ENCODE measurements around the gene SLAIN2.

The SLAIN2 gene

DNA sequence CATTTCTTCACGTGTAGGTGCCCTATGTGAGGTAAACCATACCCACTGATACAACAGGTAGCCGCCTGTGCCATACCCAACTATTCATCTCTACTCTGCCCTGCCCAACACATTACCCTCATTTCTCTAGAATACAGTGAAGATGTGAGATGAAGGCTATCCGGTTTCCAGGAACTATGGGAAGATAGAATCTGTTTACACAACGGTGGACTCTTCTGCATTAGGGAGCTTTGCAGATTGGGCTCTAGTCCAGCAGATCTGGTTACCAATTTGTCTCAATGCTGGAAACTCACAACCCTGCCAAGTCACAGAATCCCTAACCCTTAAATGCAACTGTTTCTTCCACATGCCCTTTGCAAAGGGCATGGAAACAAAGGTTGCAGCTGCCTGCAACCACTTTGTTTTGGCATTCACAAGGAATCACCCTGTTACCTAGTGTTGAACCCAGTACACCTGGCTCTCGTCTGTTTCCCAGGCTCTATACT, 6.4 kb upstream of the SLAIN2 start:
- DNase-seq = no peak

DNA sequence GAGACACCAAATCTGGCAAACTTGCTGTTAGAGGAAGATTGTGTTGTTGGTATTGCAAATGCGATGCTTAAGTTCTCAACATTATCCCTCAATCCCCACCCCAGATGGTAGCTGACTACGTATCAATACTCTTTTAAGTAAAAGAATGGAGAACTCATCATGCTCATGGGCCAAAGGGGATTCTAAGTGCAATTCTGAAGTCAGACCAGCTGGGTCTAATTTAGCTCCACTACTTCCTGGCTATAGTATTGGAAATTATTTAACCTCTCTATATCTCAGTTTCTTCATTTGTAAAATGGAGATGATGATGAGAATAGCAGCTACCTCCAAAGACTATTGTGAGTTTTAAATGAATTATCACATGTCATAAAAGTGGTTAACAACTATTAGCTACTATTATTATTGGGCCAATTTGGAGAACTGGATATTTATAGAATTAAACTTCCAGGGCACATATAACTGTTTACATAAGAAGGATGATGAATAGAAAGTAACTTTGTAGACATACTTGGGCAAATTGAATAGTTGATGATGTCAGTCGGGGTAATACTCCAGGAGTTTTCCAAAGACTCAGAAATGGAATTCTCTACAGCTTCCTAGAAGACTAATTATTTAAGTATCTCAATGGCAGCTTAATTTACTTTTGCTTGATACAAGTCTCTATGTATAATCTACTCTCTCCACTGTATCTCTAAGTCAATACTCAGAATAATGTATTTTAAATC, 5.0 kb upstream of the SLAIN2 start:
- no peak for DNase-seq

DNA sequence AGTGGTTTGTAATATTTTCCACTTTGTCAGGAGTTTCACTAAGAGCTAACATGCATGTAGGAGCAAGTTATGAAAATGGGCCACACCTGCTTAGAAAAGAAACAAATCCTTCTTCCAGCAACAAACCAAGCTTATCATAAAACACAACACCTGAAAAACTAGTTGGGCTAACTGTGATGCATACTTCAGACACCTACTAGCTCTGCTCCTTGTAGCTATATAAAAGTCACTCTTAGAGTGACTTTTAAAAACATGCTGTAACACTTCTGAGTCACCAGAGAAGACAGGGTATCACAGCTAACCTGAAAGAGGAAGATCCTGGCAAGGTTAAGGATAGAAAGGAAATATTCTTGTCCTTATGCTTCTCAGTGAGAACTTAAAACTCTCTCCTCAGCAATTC, 3.6 kb upstream of the SLAIN2 start:
- DNase-seq = peak; percentile 33

- no peak for DNase-seq
Observed at GRCh38 chr4:48339642-48340041, 1.7 kb upstream of the SLAIN2 start.

DNA sequence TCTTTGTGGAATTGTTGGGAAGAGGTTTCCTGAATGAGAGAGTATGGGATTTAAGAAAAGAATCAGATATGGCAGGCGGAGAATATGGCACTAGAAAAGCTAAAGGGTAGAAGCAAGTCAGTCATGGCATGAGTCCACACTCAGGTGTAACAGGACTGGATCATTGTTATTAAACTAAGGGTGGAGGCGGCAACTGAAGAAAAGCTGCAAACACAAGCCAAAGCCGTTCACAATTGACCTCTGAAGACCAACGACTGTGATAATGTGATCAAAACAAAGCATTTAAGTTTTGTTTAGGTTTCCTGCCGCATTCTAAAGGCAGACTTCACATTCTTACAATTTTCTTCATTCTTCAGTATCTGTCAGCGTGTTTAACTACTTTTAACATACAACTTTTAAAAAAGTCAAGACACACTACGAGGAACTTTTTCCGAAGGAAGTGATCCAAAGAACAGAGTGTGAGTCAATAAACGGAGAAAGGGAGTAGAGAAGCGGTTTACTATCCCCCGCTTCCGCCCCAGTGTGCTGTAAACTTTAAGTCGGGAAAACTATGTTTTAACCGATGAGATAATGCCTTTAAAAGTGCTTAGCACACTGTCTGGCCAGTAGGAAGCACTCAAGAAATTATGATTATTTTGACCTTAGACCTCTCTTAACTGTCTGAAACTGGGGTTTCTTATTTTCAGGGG, 909 bp upstream of the SLAIN2 start:
- peak; percentile 84 for DNase-seq

DNA sequence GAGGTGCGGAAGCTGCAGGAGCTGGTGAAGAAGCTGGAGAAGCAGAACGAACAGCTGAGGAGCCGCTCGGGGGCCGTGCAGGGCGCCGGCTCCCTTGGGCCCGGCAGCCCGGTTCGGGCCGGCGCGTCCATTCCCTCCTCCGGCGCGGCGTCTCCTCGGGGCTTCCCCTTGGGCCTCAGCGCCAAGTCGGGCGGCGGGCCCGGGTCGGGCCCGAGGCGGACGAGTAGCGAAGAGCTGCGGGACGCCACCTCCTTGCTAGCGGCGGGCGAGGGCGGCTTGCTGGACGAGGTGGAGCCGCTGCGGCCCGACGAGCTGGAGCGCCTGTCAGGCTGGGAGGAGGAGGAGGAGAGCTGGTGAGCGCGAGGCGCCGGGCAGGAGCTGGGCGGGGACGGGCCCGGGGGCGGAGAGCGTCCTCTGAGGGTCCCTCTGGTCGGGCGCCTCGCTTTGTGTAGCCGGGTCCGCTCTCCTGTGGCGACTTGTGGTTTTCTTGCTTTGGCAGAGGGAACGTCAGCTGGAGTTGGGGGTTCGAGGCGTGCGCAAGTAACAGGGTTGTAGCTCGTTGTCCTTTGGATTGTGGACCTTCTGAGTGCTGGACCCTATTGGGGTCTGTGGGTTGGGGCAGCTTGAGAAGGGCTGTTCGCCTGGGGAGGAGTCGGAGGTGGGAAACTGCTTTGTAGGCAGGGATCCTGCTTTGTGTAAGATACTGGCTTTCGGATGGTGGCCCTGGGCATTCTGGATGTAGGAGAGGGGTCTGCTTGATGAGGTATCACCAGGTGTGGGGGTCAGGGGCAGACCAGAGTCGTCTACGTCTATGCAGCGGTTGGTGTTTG, 662 bp downstream of the SLAIN2 start:
- peak; percentile 51 for DNase-seq

GRCh38 chr4:48342606-48342880, 1.2 kb downstream of the SLAIN2 start:
- no peak for DNase-seq

DNA sequence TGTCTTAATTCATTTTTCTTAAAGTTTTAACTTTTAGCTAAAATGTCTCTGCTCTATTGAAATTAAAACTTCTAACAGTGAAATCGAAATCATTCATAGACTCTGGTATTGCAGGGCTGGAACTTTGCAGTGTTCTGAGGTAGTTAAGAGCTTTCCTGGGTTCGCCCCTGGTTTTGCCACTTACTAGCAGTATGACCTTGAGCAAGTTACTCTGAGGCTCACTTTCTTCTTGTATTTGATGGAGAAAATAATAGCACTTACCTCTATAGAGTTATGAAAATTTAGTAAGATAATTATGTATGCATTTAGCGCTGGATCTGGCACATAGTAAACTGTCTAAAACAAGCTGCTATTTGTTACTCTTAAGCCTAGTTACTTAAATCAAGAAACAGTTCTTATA, 1.7 kb downstream of the SLAIN2 start:
- DNase-seq = no peak

DNA sequence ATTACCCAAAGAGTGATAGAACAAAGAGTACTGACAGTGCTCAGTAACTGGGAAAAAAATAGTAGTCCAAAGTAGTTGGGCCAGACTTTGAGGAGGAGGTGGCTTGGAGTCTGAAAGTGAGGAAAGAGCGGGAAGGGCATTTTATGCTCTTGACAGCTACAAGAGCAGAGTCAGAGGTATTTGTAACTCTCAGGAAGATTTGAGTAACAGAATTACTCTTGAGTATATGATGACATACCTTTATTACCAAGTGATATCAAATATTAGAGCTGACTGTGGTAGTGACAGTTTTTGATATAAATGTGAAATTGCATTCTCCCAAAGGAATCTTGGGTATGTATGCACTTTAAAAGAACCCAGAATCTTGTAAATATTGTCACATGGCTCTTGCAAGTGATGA, 2.2 kb downstream of the SLAIN2 start:
- DNase-seq = peak; percentile 37

DNA sequence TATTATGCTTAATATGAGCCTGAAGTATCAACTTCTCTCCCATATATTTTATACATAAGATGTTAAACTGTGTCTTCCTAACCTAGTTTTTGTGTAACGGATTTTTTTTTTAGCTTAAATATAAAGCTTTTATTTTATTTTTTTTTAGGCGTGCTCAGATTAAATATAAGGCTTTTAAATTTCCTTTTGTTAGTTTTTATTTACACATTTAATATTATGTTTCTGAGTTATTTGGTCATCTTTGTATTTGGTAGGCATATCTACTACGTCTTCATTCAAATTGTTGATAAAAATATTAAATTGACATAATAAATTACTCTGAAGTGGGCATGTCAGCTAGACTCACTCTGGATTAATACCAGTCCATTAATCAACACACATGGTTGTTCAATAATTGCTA, 4.2 kb downstream of the SLAIN2 start:
- no peak for DNase-seq

- DNase-seq = no peak
Observed at GRCh38 chr4:48346594-48346993, 5.3 kb downstream of the SLAIN2 start.

DNA sequence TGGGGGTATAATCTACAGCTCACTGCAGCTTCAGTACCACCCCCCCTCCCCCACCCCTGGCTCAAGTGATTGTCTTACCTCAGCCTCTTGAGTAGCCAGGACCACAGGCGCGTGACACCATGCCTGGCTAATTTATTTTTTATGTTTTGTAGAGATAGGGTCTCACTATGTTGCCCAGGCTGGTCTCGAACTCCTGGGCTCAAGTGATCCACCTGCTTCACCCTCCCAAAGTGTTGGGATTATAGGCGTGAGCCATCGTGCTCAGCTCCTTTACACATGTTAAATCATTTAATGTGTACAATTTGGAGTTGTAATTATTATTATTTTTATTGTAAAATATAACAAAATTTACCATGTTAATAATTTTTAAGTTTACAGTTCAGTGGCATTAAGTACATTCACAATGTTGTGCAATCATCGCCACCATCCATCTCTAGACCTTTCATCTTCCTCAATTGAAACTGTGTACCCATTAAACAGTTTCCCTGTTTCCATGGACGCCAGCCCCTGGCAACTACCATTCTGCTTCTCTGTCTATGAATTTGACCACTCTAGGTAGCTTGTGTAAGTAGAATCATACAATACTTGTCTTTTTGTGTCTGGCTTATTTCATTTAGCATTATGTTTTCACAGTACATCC, 6.1 kb downstream of the SLAIN2 start:
- DNase-seq = no peak

GRCh38 chr4:48350871-48351270, 9.5 kb downstream of the SLAIN2 start:
- no peak for DNase-seq

GRCh38 chr4:48352793-48353192, 11.5 kb downstream of the SLAIN2 start:
- DNase-seq = no peak

GRCh38 chr4:48356355-48356754, 15.0 kb downstream of the SLAIN2 start:
- no peak for DNase-seq

- DNase-seq = no peak
Observed at GRCh38 chr4:48360285-48361011, 19.1 kb downstream of the SLAIN2 start.

DNA sequence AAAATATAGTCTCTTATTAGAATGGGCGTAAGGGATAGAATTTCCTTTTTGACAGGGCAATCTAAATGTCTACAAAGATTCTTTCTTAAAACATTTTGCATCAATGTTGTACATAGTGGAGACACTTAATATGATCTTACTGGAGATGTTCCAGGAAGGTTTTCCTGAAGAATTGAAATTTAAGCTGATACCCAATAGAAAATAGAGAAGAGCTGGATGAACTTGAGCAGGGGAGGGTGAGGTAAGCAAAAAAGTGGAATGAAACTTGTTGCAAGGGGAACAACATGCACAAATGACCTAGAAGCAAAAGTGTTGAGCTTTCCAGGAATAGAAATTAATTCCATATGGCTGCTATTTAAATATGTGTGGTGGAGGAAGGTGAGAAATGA, 19.7 kb downstream of the SLAIN2 start:
- DNase-seq = no peak

DNA sequence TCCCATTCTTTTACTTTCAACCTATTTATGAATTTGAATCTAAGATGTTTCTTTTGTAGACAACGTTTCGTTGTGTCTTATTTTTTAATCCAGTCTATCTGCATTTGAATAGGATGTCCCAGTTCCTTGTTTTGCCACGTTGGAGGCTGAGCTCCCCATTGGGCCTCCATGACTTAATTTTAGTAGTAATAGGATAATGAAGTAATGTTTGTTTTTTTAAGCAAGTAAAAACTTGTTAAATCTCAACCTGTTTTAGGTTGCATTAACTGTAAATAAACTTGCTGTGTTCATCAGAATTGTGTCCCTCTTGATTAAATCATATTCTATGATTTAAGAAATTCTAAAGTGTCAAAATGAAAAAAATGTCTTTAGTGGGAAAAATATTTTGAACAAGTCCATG, 25.3 kb downstream of the SLAIN2 start:
- DNase-seq = no peak

- DNase-seq = no peak
Observed at GRCh38 chr4:48367016-48367415, 25.7 kb downstream of the SLAIN2 start.

DNA sequence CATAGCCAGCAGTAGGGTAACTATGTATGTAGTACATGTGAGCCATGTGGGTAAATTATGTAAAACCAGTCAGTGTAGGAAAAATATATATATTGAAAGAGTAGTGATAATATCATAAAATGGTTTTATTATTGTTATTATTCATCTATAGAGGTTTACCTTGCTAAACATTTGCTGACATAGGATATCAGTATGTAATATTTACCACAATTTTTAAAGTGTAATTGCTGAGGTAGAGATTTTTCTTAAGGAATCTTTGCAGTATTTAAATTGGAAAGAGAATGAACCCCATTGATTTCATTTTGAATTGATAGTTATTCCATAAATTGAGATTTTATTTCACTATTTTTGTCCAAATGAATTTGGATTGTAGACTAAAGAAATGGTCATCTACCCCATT, 27.1 kb downstream of the SLAIN2 start:
- no peak for DNase-seq

GRCh38 chr4:48369248-48369647, 27.9 kb downstream of the SLAIN2 start:
- no peak for DNase-seq

- DNase-seq = no peak
Observed at GRCh38 chr4:48369771-48370170, 28.4 kb downstream of the SLAIN2 start.
